ENCODE results near the gene EBI3.
"Not testable (repeated sequence)": the region's sequence is repeated elsewhere in the genome, so short reads cannot be mapped to it uniquely, and the experiment has no call there.

The EBI3 gene

GRCh38 chr19:4272894-4273293, 43.6 kb downstream of the EBI3 start:
- Histone ChIP-seq H3K4me3 (no peak overlapping the region), H3K27ac (no peak overlapping the region), H3K4me2 (no peak overlapping the region), H3K9ac (peak overlapping the region in 1 of 11 experiments; percentile 9; a peak in 1 of 22 replicates), H3K27me3 (peaks cover 3 to 11% (median 9%) of the 10 kb centered on the region in 11 experiments; a peak in 21 of 22 replicates), H3K4me1 (peaks cover 0 to 7% (median 2%) of the 10 kb centered on the region in 10 experiments; a peak in 13 of 20 replicates), H3K36me3 (peaks cover 36 to 50% (median 43%) of the 10 kb centered on the region in 11 experiments), H4K20me1 (peaks cover 0 to 16% (median 0%) of the 10 kb centered on the region in 11 experiments; a peak in 6 of 22 replicates), H3K9me3 (replicated peaks in 1 of 11) (no peaks in the 10 kb centered on the region)
- TF ChIP-seq Cebpa-rat (IDR thresholded peaks at IDR 0.05), result no peak

GRCh38 chr19:4274321-4274686, 45.0 kb downstream of the EBI3 start:
- peaks cover 22 to 36% (median 29%) of the 10 kb centered on the region in 11 experiments; a peak in 21 of 22 replicates for H3K36me3 ChIP-seq
- H4K20me1 ChIP-seq, result peaks cover 0 to 11% (median 0%) of the 10 kb centered on the region in 11 experiments; a peak in 8 of 22 replicates
- not testable (repeated sequence) for H3K9me3 ChIP-seq (replicated peaks in 1 of 11); H3K4me3 ChIP-seq; H3K4me2 ChIP-seq; H3K27ac ChIP-seq; H3K9ac ChIP-seq
- H3K4me1 ChIP-seq, result peaks cover 2 to 18% (median 11%) of the 10 kb centered on the region in 10 experiments; a peak in 19 of 20 replicates
- H3K27me3 ChIP-seq, result peaks cover 16 to 25% (median 23%) of the 10 kb centered on the region in 11 experiments

GRCh38 chr19:4277191-4277696, 47.9 kb downstream of the EBI3 start:
- TF ChIP-seq Cebpa-rat (IDR thresholded peaks at IDR 0.05), result no peak
- Histone ChIP-seq H3K4me3 (no peak overlapping the region), H4K20me1 (peaks cover 0 to 22% (median 6%) of the 10 kb centered on the region in 11 experiments; a peak in 9 of 22 replicates)

GRCh38 chr19:4278010-4278409, 48.7 kb downstream of the EBI3 start:
- no peaks in the 10 kb centered on the region; a peak in 1 of 22 replicates for H3K36me3 ChIP-seq
- H3K9me3 ChIP-seq (replicated peaks in 1 of 11), result no peaks in the 10 kb centered on the region
- H3K27ac ChIP-seq, result no peak overlapping the region
- no peak overlapping the region for H3K4me3 ChIP-seq
- H3K27me3 ChIP-seq, result peaks cover 53 to 62% (median 59%) of the 10 kb centered on the region in 11 experiments
- peaks cover 9 to 28% (median 19%) of the 10 kb centered on the region in 10 experiments; a peak in 19 of 20 replicates for H3K4me1 ChIP-seq
- no peak for TF ChIP-seq Cebpa-rat (IDR thresholded peaks at IDR 0.05)
- H3K4me2 ChIP-seq, result peak overlapping the region in 8 of 11 experiments; percentile 34 to 92 (median 70); a peak in 16 of 22 replicates
- peak overlapping the region in 3 of 11 experiments; percentile 24 to 37 (median 28); a peak in 2 of 22 replicates for H3K9ac ChIP-seq
- H4K20me1 ChIP-seq, result peaks cover 0 to 22% (median 6%) of the 10 kb centered on the region in 11 experiments; a peak in 9 of 22 replicates

More at GRCh38 chr19:4277191-4277696, 47.9 kb downstream of the EBI3 start:
- H3K27me3 ChIP-seq, result peaks cover 45 to 55% (median 52%) of the 10 kb centered on the region in 11 experiments
- no peak overlapping the region for H3K9ac ChIP-seq
- H3K9me3 ChIP-seq (replicated peaks in 1 of 11), result no peaks in the 10 kb centered on the region
- peaks cover 9 to 28% (median 19%) of the 10 kb centered on the region in 10 experiments; a peak in 19 of 20 replicates for H3K4me1 ChIP-seq
- H3K27ac ChIP-seq, result no peak overlapping the region
- 0 out of 22 replicates have a peak overlapping the region, but pooled peaks of 1 of the 11 experiments have one; percentile 92 for H3K4me2 ChIP-seq
- peaks cover 0 to 7% (median under 1%) of the 10 kb centered on the region in 11 experiments; a peak in 6 of 22 replicates for H3K36me3 ChIP-seq

- Histone ChIP-seq H3K27ac (no peak within 1 kb of the TSS), H3K4me3 (peak within 1 kb of the TSS; percentile 38 to 65 (median 54)), H3K9me3 (replicated peaks in 1 of 11) (no peaks in the 10 kb centered on the region), H4K20me1 (peaks cover 0 to 22% (median 6%) of the 10 kb centered on the region in 11 experiments; a peak in 9 of 22 replicates), H3K27me3 (peaks cover 54 to 67% (median 62%) of the 10 kb centered on the region in 11 experiments), H3K36me3 (no peaks in the 10 kb centered on the region), H3K4me2 (peak within 1 kb of the TSS; percentile 84 to 94 (median 91)), H3K4me1 (peaks cover 9 to 28% (median 19%) of the 10 kb centered on the region in 10 experiments; a peak in 19 of 20 replicates), H3K9ac (peak within 1 kb of the TSS in 10 of 11 experiments; percentile 18 to 64 (median 48); a peak in 12 of 22 replicates)
- TF ChIP-seq Cebpa-rat (IDR thresholded peaks at IDR 0.05), result no peak
These were observed 49.3 kb downstream of the EBI3 start, which contains the start of gene SHD for GRCh38 chr19:4278419-4279266. Gene SHD, plus strand, starts transcription at chr19:4279266. Its CDS starts 798 bp downstream, at chr19:4280064.

- no peak overlapping the region for H3K27ac ChIP-seq
- H3K4me3 ChIP-seq, result peak overlapping the region; percentile 38 to 65 (median 54)
- peaks cover 0 to 22% (median 6%) of the 10 kb centered on the region in 11 experiments; a peak in 9 of 22 replicates for H4K20me1 ChIP-seq
- H3K36me3 ChIP-seq, result no peaks in the 10 kb centered on the region
- peak overlapping the region in 10 of 11 experiments; percentile 18 to 64 (median 48); a peak in 11 of 22 replicates for H3K9ac ChIP-seq
- peaks cover 9 to 28% (median 19%) of the 10 kb centered on the region in 10 experiments; a peak in 19 of 20 replicates for H3K4me1 ChIP-seq
- peak overlapping the region; percentile 84 to 94 (median 91) for H3K4me2 ChIP-seq
- no peaks in the 10 kb centered on the region for H3K9me3 ChIP-seq (replicated peaks in 1 of 11)
- peaks cover 54 to 67% (median 62%) of the 10 kb centered on the region in 11 experiments for H3K27me3 ChIP-seq
- TF ChIP-seq Cebpa-rat (IDR thresholded peaks at IDR 0.05), result no peak
These were observed 49.9 kb downstream of the EBI3 start for GRCh38 chr19:4279267-4279529.

- peak overlapping the region; percentile 84 to 94 (median 91) for H3K4me2 ChIP-seq
- H3K4me3 ChIP-seq, result peak overlapping the region; percentile 38 to 65 (median 54)
- H3K9me3 ChIP-seq (replicated peaks in 1 of 11), result no peaks in the 10 kb centered on the region
- peaks cover 0 to 22% (median 6%) of the 10 kb centered on the region in 11 experiments; a peak in 9 of 22 replicates for H4K20me1 ChIP-seq
- no peaks in the 10 kb centered on the region for H3K36me3 ChIP-seq
- H3K9ac ChIP-seq, result peak overlapping the region in 10 of 11 experiments; percentile 18 to 64 (median 48); a peak in 12 of 22 replicates
- no peak for TF ChIP-seq Cebpa-rat (IDR thresholded peaks at IDR 0.05)
- peaks cover 54 to 67% (median 62%) of the 10 kb centered on the region in 11 experiments for H3K27me3 ChIP-seq
- no peak overlapping the region for H3K27ac ChIP-seq
- H3K4me1 ChIP-seq, result peaks cover 9 to 28% (median 19%) of the 10 kb centered on the region in 10 experiments; a peak in 19 of 20 replicates
These were observed 50.5 kb downstream of the EBI3 start for GRCh38 chr19:4279530-4280422.

Data from BLaER1 treated with 17β-estradiol and CSF1 and Interleukin-3, amounts not matched to agents 10 nM and 100 nM (cell line).